ENCODE results near the gene XIST.

Gene XIST

DNA sequence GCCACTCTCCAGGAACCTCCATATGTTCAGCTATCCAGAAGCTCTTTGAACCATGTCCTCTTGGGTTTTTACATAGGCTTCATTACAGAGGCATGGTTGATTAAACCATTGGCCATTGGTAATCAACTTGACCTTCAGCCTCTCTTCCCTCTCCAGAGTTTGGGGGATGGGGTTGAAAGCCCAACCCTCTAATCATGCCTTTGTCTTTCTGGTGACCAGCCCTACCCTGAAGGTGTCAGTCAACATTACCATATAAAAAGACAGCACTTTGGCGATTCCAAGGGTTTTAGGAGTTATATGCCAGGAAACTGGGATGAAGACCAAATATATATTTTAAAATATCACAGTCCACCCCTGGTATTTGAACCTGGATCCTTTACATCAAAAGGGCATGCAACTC is 67.0 kb downstream of the XIST start:
- DNase-seq, result no peak

Measured in activated T-cell treated with anti-CD3 and anti-CD28 coated beads, Interleukin-2, amount 50 U/mL, for 1 hour (primary cell).